GM21423 (cell line): ENCODE measurements around the gene NLRP1.

Experiments
- ATAC-seq: cut with Tn5 transposase; IDR thresholded peaks from one replicate; pipeline ENCODE4 v1.9.1; 2021; ENCODE audit warnings: mild to moderate bottlenecking, moderate library complexity; ENCODE audit not compliant: unreplicated experiment

NLRP1 gene

DNA sequence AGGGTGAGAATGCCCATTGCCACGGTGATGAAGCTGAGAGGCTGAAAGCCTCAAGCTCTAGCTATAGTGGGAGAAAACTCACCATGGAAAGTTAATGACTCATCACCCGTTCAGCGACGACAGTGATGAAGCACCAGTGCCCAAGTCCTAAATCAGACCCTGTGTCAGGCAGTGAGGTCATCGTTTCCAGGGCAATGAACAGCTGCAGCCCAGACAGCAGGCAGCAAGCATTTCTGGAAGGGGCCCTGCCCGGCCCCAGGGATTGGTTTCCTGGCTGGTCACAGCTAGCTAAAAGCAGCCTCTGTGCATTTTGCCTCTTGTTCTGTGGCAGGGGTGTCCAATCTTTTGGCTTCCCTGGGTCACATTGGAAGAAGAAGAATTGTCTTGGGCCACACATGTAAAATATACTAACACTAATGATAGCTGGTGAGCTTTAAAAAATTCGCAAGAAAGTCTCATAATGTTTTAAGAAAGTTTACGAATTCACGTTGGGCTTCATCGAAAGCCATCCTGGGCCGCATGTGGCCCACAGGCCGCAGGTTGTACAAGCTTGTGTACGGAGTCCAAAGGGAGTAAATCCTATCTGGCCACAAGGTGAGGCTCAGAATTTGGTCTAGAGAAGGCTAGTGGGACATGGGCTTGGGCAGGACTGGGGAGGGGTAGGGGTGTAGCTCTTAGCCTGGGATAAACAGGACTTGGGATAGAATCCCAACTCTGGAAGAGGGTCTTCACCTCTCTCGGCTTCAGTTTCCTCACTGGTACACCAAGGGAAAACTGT, 57.3 kb downstream of the NLRP1 start:
- no peak for ATAC-seq

DNA sequence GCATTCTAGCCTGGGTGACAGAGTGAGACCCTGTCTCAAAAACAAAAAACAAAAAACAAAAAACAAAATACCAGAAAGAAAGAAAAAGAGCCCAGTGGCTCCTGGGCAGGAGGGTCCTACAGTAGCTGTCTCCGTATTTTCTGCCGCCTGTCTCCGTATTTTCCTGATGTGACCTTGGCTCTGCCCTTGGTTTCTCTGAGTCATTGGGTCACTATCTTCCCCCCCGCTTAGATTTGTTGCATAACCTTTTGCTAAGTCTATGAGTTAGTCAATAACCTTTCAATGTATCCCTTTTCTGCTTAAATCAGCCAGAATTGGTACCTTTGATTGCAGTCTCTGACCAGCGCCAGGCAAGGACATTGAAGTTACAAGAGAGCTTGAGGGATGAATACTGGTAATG, 61.1 kb downstream of the NLRP1 start:
- ATAC-seq = no peak

DNA sequence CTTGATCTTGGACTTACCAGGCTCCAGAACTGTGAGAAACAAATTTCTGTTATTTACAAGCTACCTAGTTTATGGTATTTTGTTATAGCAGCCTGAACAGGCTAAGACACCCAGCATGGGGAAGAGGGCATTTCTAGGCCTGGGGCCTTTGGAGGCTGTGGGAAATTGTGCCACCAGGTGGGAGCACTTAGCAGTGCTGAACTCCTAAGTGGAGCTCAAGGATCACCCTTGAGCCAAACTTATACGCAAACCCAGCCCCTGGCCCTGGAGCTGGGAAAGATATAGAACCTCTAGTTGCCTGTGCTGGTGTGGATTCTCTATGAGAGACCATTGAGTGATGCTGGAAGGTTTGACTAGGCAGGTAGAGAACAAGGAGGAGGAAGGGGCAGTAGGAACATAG, 61.8 kb downstream of the NLRP1 start:
- no peak for ATAC-seq

DNA sequence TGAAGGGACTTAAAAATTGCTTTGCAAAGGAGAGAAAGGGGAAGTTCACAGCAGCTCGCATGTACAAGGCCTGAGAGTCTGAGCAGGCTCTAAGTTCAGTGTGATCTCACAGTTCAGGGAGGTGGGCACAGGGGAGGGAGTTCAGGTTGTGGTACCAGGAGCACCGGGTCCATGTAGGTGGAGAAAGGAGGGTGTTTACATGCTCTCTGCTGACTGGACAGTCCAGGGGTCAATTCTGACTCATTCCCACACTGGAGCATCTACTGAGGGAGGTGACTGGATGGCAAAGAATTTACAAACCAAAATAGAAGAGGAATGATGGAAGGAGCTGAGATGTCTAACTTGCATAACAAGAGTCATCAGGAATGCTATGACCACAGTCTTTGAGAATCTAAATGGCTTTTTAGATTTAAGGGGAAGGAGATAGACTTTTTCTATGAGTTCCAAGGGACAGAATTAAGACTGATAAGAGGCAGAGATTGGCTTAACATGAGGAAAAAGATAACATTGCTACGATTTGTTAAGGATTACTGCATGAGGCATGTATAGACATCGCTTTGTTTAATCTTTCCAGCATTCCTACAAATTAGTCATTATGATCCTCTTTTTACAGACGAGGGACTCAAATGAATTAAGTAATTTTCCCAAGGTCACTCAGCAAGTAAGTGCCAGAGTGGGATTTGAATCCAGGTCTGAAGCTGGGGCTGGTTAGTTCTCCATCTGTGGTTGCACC, 68.1 kb downstream of the NLRP1 start:
- no peak for ATAC-seq

DNA sequence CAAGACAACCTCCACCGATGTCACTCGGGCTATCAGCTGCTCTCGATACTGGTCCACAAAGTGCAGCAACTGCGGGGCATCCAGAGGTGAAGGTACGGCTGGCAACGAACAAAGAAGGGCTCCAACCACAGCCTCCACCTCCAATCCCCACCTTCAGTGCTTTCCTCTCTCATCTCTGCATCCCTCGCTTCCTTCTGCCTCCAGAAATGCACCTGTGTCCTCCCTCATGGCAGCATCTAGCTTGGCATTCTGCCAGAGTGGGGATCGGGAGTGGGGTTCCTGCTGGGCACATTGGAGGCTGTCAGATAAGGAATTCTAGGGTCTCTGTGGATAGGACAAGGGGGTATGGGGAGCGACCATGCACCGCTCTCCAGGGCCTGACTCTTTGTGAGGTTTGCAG, 69.3 kb downstream of the NLRP1 start:
- no peak for ATAC-seq

DNA sequence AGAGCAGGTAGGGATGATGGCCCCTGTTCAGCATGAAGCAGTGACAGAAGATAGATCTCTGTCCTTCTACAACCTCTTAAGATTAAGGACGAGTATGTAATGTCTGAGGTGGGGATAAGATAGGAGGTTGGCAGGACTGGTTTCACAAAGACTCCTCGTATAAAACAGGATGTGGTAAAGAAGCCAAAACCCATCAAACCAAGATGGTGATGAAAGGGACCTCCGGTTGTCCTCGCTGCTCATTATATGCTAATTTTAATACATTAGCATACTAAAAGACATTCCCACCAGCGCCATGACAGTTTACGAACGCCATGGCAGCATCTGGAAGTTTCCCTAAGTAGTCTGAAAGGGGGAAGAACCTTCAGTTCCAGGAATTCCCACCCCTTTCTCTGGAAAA, 70.7 kb downstream of the NLRP1 start:
- no peak for ATAC-seq

DNA sequence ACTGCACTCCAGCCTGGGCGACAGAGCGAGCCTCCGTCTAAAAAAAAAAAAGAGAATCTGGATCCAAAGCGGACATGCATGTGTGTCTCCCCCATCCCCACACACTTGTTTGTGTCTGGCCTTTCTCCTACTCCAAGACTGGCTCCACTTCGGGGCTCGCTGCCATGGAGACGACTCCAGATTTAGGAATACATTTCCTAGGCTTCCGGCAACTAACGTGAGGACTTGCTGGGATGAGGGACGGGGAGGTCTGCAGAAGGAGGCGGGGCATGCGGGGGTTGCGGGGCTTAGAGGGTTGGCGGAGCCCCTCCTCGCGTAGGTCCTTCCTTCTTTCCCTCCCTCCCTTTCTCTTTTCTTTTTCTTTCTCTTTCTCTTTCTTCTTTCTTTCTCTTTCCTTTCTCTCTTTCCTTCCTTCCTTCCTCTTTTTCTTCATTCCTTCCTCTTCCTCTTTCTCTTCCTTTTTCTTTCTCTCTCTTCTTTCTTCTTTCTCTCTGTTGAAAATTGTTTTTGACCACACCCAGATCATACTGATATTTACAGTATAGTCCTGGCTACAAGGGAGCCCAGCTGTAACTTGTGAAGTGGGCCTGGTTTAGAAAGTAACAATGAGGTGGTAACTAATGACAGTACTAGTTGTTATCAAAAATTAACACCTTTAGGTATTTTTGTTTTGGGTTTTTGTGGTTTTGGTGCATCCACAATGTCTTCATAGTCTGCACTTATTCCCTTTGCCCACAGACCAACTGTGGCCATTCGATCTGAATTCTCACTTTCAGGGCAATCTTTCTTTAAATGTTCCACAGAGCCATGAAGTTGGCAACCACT, 72.7 kb downstream of the NLRP1 start:
- ATAC-seq = no peak

DNA sequence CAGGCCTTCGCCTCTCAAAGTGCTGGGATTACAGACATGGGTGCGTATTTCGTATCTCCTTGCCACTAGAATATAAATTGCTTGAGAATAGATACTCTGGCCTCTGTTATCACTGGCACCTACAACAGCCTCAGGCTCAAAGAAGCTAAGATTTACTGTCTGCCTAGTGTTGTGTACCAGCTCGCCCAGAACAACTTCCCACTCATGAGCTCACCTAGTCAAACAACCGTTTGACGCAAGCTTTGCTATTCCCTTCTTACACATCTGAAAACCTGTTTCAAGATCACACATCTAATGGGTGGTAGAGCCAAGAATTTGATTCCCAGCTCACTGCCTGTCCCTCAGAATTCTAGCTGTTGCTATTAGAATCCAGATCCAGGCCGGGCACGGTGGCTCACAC, 73.5 kb downstream of the NLRP1 start:
- no peak for ATAC-seq

DNA sequence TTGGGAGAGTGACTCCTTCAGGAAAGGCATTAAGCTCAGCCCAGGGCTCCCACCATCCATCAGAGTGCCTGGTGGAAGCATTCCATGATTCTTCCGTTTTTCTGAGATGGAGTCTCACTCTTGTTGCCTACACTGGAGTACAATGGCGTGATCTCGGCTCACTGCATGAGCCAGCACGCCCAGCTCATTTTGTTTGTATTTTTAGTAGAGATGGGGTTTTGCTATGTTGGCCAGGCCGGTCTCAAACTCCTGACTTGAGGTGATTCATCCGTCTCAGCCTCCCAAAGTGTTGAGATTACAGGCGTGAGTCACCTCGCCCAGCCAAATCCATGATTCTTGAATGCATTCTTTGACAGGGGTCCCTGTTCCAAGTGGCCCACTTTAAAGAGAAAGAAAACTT, 74.8 kb downstream of the NLRP1 start:
- no peak for ATAC-seq

DNA sequence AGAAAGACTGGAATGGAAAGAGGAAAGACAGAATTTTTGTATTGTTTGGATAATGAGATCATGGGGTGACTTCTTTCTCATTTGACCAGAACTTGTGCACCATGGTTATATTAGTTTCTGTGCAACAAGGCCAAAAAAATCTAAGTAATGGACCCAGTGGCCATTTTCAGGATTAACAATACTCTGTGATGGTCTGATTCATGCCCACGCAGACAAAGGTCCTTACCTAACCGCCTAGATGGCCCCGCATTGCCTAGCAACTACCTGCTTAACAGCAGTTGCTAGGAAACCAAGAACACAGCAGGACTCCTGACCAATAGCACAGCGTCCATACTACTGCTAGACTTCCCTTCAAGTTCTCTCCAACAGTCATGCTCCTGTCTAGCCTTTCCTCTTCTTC, 75.5 kb downstream of the NLRP1 start:
- no peak for ATAC-seq

DNA sequence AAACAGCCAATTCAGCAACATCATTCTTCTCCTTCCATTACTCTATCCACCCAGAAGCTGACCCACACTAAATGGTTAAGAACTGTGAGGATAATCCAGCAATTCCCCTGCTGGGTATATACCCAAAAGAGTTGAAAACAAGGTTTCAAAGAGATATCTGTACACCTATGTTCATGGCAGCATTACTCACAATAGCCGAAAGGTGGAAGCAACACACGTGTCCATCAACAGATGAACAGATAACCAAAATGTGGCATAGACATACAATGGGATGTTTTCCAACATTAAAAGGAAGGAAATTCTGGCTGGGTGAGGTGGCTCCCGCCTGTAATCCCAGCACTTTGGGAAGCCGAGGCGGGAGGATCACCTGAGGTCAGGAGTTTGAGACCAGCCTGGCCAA, 78.0 kb downstream of the NLRP1 start:
- ATAC-seq = no peak

DNA sequence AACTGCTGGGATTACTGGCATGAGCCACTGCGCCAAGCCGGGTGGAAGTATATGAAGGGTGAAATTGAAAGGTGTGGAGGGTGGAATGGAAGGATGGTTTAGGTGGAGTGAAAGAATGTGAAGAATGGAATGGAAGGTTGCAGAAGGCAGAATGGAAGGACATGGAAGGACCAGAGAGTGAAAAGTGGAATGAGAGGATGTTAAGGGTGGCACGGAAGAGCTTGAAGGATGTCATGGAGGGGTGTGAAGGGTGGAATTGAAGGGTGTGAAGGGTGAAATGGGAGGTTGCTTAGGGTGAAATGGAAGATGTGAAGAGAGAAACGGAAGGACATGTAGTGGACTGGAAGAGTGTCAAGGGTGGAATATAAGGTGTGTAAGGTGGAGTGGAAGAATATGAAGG, 81.8 kb downstream of the NLRP1 start:
- ATAC-seq = no peak

DNA sequence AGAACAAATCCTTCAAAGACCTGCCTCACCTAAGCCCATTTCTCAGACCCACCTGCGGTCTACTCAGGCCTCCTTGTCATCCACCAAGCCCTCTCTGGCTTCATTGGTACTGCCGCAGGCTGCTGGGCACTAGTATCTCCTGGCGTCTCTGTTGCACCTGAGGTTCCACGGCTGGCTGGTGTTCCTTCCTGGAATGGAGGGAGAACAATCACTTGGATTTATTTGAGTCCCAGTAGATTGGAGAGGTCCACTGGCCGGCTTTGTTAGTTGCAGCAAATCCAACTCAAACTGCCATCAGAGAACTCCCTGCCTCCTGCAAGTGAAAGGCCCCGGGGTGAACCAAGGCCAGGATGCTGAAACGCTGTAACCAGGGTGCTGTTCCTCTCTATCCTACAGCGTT, 82.6 kb downstream of the NLRP1 start:
- ATAC-seq = no peak

DNA sequence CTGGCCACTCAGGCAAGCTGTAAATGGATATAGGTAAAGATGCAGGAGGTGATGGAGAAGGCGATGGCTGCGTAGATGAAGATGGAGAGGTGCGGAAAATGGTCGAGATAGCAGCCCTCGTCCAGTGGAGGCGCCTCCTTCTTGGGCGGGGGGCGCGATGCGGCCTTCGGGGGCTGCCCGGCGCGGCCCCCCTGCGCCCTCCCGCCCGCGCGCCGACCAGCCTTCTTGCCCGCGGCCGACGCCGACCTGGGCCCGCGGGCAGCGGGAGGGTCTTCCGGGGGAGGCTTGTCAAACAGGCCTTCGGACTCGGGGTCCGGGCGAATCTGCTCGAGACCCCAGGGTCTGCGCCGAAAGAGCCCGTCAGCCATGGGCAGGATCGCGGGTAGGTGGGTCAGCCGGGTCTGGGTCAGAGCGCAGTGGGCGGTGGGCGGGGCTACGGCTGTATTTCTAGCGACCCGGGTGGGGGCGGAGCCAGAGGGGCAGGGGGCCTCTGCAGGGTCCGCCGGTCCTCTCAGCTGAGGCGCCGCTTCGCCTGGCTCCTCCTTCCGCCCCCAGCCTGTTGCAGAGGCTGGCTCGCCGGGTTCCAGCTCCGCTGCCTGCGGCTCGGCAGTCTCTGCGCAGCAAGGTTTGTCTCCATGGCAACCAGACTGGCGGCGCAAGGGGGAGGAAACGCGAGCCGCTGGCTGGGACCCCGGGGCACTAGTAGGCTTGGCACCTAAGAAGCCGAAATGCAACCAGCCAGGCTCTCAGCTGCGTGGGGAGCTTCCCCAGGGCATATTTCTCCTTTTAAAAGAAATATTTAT, 83.5 kb downstream of the NLRP1 start:
- no peak for ATAC-seq

DNA sequence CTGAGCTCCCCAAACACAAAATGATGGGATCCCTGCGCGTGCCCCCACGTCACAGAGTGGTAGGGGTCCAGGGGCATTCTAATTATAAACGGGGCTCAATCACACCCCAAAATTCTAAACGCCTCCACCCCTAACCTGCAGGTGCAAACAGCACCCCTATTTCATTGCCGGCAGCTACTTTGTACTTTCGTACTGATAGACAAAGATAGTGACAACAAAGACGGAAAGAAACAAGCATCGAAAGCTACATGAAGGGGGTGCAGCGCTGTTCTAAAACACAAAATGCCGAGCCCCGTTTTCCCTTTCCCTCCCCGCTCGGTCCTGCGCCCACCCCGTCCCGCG, 84.1 kb downstream of the NLRP1 start:
- no peak for ATAC-seq

DNA sequence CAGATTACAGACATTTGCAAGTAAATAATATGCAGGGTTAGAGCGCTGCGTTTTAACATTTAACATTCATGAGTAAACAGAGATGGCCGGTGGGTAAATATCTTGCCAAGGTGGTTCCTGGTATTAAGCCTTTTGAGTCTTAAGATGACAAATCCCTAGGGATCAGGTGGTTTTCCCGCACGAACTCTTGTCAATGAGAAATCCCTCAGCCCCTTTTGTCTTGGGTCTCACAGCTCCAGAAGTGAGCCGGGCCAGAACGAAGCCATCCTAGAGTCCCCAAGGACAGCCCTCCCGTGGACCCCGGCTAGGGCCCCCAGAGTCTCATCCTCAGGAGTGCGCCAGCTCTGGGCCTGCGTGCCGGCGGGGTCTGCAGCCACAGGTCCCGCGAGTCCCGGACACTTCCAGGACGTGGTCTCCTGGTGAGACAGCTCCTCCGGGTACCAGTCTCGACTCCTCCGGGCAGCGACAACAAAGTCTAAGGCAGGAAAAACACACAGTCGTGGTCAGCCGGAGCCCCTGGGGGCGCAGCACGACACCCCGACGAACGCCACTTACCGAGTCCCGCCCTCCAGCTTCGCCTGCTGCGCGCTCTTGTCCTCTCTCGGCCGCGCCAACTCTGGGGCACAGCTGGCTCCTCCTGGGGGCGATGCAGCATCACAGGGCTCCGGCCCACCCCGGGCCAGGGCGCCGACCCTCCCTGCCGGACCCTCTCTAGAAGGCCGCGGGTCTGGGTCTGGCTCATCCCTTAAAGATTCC, 84.7 kb downstream of the NLRP1 start:
- ATAC-seq = no peak

DNA sequence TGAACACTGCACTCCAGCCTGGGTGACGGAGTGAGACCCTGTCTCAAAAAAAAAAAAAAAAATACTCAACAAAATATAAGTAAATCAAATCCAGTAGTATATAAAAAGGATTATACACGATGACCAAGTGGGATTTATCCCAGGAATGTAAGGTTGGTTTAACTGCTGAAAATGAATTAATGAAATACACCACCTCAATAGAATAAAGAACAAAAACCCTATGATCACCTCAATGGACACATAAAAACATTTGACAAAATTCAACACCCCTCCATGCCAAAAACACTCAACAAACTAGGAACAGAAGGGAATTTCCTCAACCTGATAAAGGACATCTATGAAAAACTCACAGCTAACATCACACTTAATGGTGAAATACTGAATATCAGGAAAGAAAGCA, 91.3 kb downstream of the NLRP1 start:
- ATAC-seq = no peak

DNA sequence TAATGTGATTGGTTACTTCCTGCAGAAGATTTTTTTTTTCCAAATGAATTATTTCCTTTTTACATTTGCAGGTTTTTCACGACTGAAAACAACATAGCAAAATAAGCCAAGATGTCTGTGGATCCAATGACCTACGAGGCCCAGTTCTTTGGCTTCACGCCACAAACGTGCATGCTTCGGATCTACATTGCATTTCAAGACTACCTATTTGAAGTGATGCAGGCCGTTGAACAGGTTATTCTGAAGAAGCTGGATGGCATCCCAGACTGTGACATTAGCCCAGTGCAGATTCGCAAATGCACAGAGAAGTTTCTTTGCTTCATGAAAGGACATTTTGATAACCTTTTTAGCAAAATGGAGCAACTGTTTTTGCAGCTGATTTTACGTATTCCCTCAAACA, 95.6 kb downstream of the NLRP1 start:
- ATAC-seq = no peak

DNA sequence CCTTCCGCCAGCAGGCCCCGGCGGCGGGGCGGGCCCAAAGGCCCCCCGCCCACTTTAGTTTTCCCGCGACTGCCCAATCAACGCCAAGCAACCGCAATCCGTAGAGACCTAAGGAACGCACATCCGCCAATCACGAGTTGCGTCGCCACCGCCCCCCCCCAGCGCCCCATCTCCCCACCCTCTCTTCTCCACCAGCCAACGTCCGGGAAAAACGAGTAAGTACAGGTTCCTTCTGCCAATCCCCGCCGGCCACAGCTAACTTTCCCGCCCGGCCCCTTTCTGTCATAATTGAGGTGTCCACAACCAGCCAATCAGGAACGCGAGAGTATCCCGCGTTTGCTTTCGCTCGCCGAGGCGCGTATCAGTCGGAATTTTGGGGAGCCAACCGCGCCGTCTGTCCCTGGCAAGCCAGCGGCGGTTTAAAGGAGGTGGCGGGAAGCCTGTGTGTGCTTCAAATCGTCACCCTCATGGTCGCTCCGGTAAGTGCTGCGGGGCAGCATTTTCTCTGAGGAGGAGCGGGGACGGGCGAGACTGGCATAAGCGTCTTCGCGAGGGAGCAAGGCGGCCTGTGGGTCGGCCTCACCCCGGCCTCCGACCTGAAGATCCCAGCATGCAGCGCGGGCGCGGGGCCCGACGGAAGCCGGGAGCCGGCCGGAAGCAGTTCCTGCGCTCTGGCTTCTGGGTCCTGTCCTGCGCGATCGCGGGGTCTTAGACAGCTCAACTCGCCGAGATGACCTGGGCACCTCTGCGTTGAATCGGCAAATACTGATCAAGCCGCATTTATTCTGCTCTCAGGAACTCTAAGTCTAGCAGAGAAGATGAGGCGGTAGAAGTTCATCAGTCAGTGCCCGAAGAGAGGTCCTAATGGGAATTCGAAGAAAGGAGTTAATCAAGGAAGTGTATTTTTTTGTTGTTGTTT, 97.8 kb downstream of the NLRP1 start, which contains the start of gene MIS12:
TSS of gene MIS12 (plus strand) at position 361 of the 919 bp plus-strand sequence. CDS start 2,297 bp downstream, outside the sequence.
- ATAC-seq = peak; percentile 85
